Stimulated activated CD8-positive, alpha-beta memory T cell treated with anti-CD3 and anti-CD28 coated beads, Interleukin-12 subunit alpha, Interleukin-12 subunit beta, amount 100 ng/mL, for 1 hour (primary cell): ENCODE results near the gene NUDT9.
"Not testable (repeated sequence)": the region's sequence is repeated elsewhere in the genome, so short reads cannot be mapped to it uniquely, and the experiment has no call there.

Source experiments
- DNase-seq: peaks from one replicate; pipeline ENCODE4 v3.0.0-alpha.2; 2020; ENCODE audit warnings: low read depth

The NUDT9 gene

DNA sequence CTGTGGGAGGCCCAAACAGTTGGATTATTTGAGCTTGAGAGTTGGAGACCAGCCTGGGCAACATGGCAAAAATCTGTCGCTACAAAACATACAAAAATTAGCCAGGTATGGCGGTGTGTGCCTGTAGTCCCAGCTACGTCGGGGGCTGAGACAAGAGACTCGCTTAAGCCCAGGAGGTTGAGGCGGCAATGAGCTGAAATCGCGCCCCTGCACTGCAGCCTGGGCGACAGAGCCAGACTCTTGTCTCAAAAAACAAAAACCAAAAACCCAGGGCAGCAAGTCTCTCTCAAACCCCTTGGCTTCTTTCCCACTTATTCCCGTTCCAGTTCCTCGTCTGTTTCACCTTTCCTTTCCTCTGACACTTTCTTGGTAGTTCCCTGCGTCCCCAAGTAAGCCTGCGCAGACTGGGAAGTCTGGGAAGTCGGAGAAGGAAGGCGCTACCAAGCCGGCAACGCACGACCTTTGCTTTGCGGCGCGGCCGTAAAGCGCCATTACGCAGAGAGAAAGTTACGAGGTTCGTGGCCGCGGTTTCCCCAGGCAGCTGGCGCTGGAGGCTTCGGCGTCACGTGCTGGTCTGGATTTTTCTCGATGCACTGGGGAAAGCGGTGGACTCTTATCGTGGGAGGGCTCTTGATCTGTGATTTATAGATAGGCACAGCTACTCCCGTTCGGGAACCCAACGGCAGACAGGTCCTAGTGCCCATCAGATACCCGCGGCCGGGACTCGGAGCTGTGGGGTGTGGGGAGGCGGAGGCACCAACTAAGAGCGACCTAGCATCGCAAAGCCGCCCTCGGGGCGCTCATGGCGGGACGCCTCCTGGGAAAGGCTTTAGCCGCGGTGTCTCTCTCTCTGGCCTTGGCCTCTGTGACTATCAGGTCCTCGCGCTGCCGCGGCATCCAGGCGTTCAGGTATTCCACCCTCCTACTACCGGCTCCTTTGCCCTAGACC is at the start of gene NUDT9:
NUDT9 (plus strand) TSS at position 470 of the 949 bp plus-strand sequence; CDS start at position 803, 333 bp downstream.
- DNase-seq, result peak; percentile 73

- DNase-seq, result no peak
These were observed 46.6 kb upstream of the NUDT9 start for GRCh38 chr4:87375719-87376291.

DNA sequence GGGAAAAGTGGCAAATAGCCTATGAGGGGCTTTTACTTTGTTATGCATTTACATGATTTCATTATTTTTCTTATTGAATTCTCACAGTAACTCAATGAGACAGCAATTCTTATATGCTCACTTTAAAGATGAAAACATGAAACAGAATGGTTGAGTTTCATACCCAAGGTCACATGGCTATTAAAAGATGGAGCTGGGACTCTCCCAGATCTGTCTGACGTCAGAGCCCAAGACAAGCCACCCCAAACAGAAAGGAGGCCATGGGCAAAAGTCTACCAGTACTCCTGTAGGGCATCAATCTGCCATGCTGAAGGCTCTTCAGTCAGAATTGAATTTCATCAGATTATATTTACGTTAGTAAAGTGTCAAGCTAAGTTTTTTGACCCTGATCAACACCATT is 44.6 kb upstream of the NUDT9 start:
- DNase-seq, result no peak

DNA sequence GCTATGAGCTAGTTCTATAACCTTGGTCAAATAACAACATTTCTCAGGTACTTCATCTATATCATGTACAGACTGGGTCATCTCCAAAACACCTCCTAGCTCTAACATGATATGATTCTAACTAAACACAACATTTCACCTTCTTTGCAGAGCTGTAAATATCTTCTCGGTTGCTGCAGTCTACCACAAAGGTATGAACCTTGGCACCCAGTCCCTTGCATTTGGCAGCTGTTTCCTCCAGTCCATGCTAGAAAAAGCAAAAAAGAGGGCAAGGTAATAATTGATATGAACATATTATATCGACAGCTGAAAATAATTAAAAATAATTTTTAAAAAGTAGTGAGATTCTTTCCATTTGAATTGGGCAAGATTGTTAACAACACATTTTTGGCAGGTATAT is 40.3 kb upstream of the NUDT9 start:
- DNase-seq, result no peak

GRCh38 chr4:87382931-87383330 is 39.4 kb upstream of the NUDT9 start:
- DNase-seq, result no peak

- DNase-seq, result not testable (repeated sequence)
These were observed 37.8 kb upstream of the NUDT9 start for GRCh38 chr4:87384466-87385132.

DNA sequence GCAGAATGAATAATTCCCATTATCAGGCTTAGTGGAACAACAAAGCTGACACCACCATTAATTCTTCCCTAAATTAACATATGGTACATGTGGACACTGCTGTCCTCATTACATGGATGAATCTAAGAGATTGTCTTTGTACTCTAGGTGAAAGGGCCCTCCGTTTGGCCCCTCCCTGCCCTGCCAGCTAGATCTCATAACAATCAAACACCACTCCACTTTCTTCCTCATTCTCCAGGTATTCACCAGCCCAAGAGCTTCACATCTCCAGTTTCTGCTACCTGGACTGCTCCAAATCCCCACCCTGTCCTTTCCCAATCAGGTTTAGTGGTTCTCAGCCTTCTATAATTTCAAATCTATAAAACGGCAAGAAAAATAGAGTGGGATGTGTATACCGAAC is 35.1 kb upstream of the NUDT9 start:
- DNase-seq, result no peak

GRCh38 chr4:87388901-87389300 is 33.5 kb upstream of the NUDT9 start:
- no peak for DNase-seq

GRCh38 chr4:87390055-87390454 is 32.3 kb upstream of the NUDT9 start:
- not testable (repeated sequence) for DNase-seq

DNA sequence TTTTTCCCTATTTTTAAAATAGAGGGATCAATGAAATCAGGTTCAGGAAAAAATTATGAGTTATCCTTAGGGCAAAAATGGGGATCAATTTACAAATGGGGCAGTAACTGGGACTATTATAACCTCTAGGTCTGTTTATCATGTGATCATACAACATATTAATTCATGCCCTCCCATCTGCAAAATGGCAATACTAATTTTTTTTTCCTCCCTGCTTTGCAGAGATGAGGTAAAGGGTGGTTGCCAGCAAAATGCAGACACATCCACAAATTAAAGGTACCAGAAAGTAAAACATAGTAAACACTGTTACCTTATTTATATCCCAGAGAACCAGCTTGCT is 31.9 kb upstream of the NUDT9 start:
- DNase-seq, result no peak

DNA sequence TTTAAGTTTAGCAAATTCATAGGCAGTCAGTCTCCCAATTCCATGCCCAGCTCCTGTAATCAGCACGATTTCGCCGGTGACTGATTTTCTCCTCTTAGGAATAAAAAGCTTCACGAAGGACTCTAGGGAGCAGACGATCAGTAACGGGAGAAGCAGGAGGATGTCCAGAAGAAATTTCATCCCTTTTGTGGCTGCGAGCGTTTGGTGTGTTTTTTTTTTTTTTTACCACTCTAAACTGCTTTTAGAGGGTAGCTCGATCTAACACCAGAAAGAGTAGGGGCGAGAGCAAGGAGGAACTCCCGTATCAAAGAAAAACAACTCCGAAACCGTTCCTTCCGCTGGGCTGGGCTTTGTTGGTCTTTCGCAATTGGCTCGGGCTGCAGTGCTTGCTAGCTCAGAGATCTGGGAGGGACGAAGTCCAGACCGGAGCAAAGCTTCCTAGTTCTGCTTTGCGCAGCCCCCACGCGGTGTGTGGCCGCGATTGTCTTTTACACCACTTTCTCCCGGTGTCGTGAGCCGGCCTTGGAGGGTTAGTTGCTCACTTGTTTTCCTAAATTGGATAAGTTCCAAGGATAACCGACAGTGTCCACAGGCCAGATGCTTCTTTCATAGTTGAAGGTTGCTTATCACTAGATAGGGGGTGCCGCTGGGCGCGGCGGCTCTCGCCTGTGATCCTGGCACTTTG is 31.3 kb upstream of the NUDT9 start, which contains the start of gene HSD17B11:
HSD17B11 (minus strand) TSS at position 298 of the 685 bp plus-strand sequence; CDS start at position 180, 118 bp downstream.
- peak; percentile 71 for DNase-seq

DNA sequence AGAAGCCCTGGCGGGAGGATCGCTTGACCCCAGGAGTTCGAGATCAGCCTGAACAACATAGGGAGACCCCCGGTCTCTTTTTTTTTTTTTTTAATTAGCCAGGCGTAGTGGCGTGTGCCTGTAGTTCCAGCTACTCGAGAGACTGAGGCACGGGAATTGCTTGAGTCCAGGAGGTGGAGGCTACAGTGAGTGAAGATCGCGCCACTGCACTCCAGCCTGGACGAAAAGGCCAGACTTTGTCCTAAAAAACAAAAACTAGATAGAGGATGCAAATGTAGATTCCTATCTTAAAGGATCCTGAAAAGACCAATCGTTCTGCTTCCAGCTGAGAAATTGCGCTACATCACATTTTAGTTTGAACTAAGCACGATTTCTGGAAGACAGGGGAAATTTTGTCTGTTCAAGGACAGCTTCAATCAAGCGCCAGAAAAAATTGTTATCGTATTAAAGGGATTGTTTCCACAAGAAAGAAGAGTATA is 30.8 kb upstream of the NUDT9 start:
- no peak for DNase-seq

DNA sequence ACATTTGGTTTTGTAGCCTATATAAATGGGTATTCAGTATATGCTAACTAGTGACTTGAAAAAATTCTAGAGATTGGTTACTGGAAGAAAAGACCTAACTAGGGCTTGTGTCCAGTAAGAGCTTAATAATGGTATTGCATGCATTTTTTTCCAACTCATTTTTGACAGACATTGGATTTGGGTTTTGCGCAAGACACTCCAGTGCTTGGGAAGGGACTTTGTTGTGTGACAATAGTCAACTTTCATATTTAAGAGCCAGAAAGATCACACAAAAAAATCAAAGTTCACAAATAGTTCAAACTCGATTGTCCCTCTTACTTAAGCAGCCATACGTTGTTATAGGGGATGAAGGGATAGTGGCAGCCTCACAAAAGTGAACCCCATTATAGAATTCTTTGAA is 30.2 kb upstream of the NUDT9 start:
- DNase-seq, result no peak

- DNase-seq, result not testable (repeated sequence)
These were observed 27.3 kb upstream of the NUDT9 start for GRCh38 chr4:87395073-87395472.

DNA sequence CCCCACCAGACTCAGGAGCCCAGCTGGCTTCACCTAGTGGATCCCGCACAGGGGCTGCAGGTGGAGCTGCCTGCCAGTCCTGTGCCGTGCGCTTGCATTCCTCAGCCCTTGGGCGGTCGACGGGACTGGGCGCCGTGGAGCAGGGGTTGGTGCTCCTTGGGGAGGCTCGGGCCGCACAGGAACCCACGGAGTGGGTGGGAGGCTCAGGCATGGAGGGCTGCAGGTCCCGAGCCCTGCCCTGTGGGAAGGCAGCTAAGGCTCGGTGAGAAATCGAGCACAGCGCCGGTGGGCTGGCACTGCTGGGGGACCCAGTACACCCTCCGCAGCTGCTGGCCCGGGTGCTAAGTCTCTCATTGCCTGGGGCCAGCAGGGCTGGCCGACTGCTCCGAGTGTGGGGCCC is 26.5 kb upstream of the NUDT9 start:
- DNase-seq, result not testable (repeated sequence)

- no peak for DNase-seq
These were observed 23.2 kb upstream of the NUDT9 start for GRCh38 chr4:87399148-87399547.

GRCh38 chr4:87399954-87400353 is 22.4 kb upstream of the NUDT9 start:
- DNase-seq, result no peak

- not testable (repeated sequence) for DNase-seq
These were observed 18.6 kb upstream of the NUDT9 start for GRCh38 chr4:87403732-87404131.

DNA sequence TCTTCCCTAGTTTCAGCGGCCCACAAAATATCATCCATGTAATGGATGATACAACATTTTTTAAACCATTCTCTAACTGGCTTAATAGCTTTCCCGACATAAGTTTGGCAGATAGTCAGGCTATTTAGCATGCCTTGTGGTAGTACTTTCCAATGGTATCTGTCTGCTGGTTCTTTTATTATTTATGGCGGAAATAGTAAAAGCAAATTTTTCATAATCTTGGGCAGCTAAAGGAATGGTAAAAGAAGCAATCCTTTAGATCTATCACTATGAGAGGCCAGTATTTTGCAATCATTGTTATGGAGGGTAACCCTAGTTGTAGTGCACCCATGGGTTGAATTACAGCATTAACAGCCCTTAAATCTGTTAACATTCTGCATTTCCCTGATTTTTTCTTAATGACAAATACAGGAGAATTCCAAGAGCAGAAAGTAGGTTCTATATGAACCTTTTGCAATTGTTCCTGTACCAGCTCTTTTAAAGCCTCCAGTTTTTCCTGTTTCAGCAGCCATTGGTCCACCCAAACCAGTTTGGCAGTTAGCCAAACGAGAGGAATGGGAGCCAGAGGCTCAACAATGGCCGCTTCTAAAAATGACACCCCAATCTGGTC is 17.1 kb upstream of the NUDT9 start:
- DNase-seq, result no peak

- no peak for DNase-seq
These were observed 15.9 kb upstream of the NUDT9 start for GRCh38 chr4:87406462-87406861.

DNA sequence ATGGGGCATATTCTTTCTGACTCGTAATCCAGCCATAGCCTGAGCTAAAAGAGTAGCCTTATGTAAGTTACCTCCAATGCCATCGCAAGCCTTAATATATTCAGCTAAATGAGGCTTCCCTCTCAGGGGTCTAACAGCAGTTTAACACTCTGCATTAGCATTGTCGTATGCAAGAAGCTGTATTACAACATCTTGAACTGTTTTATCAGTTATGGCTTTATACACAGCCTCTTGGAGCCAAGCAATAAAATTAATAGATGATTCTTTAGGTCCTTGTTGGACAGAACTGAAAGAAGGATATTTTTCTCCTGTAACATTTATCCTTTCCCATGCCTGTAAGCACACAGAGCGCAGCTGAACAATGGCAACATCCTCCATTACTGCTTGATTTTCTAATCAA is 15.5 kb upstream of the NUDT9 start:
- not testable (repeated sequence) for DNase-seq
